Adipocyte (in vitro differentiated cells): ENCODE data around the gene HPS1.
A peak's percentile ranks its signal among the peaks of the same experiment; 100 is the strongest.

Experiments used
- DNase-seq: peaks from one replicate; pipeline ENCODE4 v3.0.0-alpha.2; 2015; ENCODE audit warnings: low read depth
- H3K27me3 ChIP-seq: replicated peaks from 2 replicates; pipeline ENCODE4 v1.7.0; 2013; ENCODE audit warnings: mild to moderate bottlenecking, low read length, moderate library complexity; ENCODE audit not compliant: control insufficient read depth, insufficient read depth
- H3K36me3 ChIP-seq: 2 replicates; pipeline ENCODE4 v1.7.0; 2013; ENCODE audit warnings: low read length, mild to moderate bottlenecking, moderate library complexity; ENCODE audit not compliant: control insufficient read depth, insufficient read depth, severe bottlenecking
- H3K4me1 ChIP-seq: 2 replicates; pipeline ENCODE4 v1.7.0; 2013; ENCODE audit warnings: mild to moderate bottlenecking, low read length, moderate library complexity; ENCODE audit not compliant: control insufficient read depth, insufficient read depth
- H3K4me3 ChIP-seq: 2 replicates; pipeline ENCODE4 v1.7.0; 2013; ENCODE audit warnings: mild to moderate bottlenecking, low read length, moderate library complexity
- H3K9ac ChIP-seq: 2 replicates; pipeline ENCODE4 v1.7.0; 2013; ENCODE audit warnings: mild to moderate bottlenecking, low read length, moderate library complexity
- H3K9me3 ChIP-seq: 2 replicates; pipeline ENCODE4 v1.7.0; 2013; ENCODE audit warnings: mild to moderate bottlenecking, low read length, moderate library complexity; ENCODE audit not compliant: control insufficient read depth

HPS1 gene

GRCh38 chr10:98380493-98381339, 66.0 kb downstream of the HPS1 start:
- DNase-seq = no peak
- no peaks in the 10 kb centered on the region for H3K27me3 ChIP-seq
- no peaks in the 10 kb centered on the region for H3K36me3 ChIP-seq
- H3K9ac ChIP-seq = no peak overlapping the region
- no peaks in the 10 kb centered on the region for H3K9me3 ChIP-seq
- no peak overlapping the region for H3K4me3 ChIP-seq
- peaks cover 15% of the 10 kb centered on the region for H3K4me1 ChIP-seq

GRCh38 chr10:98378722-98379121, 68.0 kb downstream of the HPS1 start:
- Histone ChIP-seq H3K36me3 (no peaks in the 10 kb centered on the region), H3K4me1 (peaks cover 25% of the 10 kb centered on the region), H3K9ac (no peak overlapping the region), H3K4me3 (no peak overlapping the region), H3K9me3 (no peaks in the 10 kb centered on the region), H3K27me3 (no peaks in the 10 kb centered on the region)
- peak; percentile 36 for DNase-seq

- H3K27me3 ChIP-seq = no peaks in the 10 kb centered on the region
- H3K9ac ChIP-seq = no peak overlapping the region
- H3K36me3 ChIP-seq = no peaks in the 10 kb centered on the region
- H3K4me1 ChIP-seq = peaks cover 14% of the 10 kb centered on the region
- no peak for DNase-seq
- no peak overlapping the region for H3K4me3 ChIP-seq
- H3K9me3 ChIP-seq = no peaks in the 10 kb centered on the region
Measured at GRCh38 chr10:98377536-98377935, 69.2 kb downstream of the HPS1 start.

- no peaks in the 10 kb centered on the region for H3K27me3 ChIP-seq
- H3K9me3 ChIP-seq = no peaks in the 10 kb centered on the region
- no peak for DNase-seq
- H3K4me1 ChIP-seq = peaks cover 11% of the 10 kb centered on the region
- no peak overlapping the region for H3K4me3 ChIP-seq
- no peaks in the 10 kb centered on the region for H3K36me3 ChIP-seq
- no peak overlapping the region for H3K9ac ChIP-seq
Measured at GRCh38 chr10:98377001-98377400, 69.7 kb downstream of the HPS1 start.

GRCh38 chr10:98376485-98376884, 70.2 kb downstream of the HPS1 start:
- H3K9ac ChIP-seq = no peak overlapping the region
- H3K4me1 ChIP-seq = peaks cover 14% of the 10 kb centered on the region
- H3K27me3 ChIP-seq = no peaks in the 10 kb centered on the region
- H3K4me3 ChIP-seq = no peak overlapping the region
- no peaks in the 10 kb centered on the region for H3K9me3 ChIP-seq
- no peaks in the 10 kb centered on the region for H3K36me3 ChIP-seq
- no peak for DNase-seq

- Histone ChIP-seq H3K4me1 (peaks cover 25% of the 10 kb centered on the region), H3K27me3 (no peaks in the 10 kb centered on the region), H3K4me3 (no peak overlapping the region), H3K9ac (no peak overlapping the region), H3K9me3 (no peaks in the 10 kb centered on the region), H3K36me3 (no peaks in the 10 kb centered on the region)
- DNase-seq = peak; percentile 44
Measured at GRCh38 chr10:98374217-98374985, 72.3 kb downstream of the HPS1 start.

- Histone ChIP-seq H3K9ac (no peak overlapping the region), H3K9me3 (no peaks in the 10 kb centered on the region), H3K4me1 (peaks cover 25% of the 10 kb centered on the region), H3K27me3 (no peaks in the 10 kb centered on the region), H3K36me3 (no peaks in the 10 kb centered on the region), H3K4me3 (no peak overlapping the region)
- DNase-seq = no peak
Measured at GRCh38 chr10:98373260-98374040, 73.3 kb downstream of the HPS1 start.

GRCh38 chr10:98370831-98371820, 75.6 kb downstream of the HPS1 start:
- DNase-seq = no peak
- Histone ChIP-seq H3K27me3 (peaks cover 7% of the 10 kb centered on the region), H3K9me3 (no peaks in the 10 kb centered on the region), H3K9ac (peak overlapping the region; percentile 30), H3K4me3 (no peak overlapping the region), H3K36me3 (no peaks in the 10 kb centered on the region), H3K4me1 (peaks cover 25% of the 10 kb centered on the region)

GRCh38 chr10:98369801-98370200, 76.9 kb downstream of the HPS1 start:
- Histone ChIP-seq H3K4me3 (no peak overlapping the region), H3K4me1 (peaks cover 24% of the 10 kb centered on the region), H3K36me3 (no peaks in the 10 kb centered on the region), H3K9ac (no peak overlapping the region), H3K27me3 (peaks cover 8% of the 10 kb centered on the region), H3K9me3 (no peaks in the 10 kb centered on the region)
- DNase-seq = no peak

GRCh38 chr10:98368644-98369043, 78.1 kb downstream of the HPS1 start:
- peaks cover 14% of the 10 kb centered on the region for H3K4me1 ChIP-seq
- H3K36me3 ChIP-seq = no peaks in the 10 kb centered on the region
- H3K27me3 ChIP-seq = peaks cover 8% of the 10 kb centered on the region
- H3K9ac ChIP-seq = no peak overlapping the region
- H3K4me3 ChIP-seq = no peak overlapping the region
- no peak for DNase-seq
- H3K9me3 ChIP-seq = no peaks in the 10 kb centered on the region
